Measurements from ENCODE around the gene RANBP17. TPM values are rescaled to one million over a fixed set of nuclear protein-coding genes. Genes with fewer than 3 reads are reported as not detected.

The RANBP17 gene
- total RNA-seq, 1 experiment from 2014 or later = not detected

DNA sequence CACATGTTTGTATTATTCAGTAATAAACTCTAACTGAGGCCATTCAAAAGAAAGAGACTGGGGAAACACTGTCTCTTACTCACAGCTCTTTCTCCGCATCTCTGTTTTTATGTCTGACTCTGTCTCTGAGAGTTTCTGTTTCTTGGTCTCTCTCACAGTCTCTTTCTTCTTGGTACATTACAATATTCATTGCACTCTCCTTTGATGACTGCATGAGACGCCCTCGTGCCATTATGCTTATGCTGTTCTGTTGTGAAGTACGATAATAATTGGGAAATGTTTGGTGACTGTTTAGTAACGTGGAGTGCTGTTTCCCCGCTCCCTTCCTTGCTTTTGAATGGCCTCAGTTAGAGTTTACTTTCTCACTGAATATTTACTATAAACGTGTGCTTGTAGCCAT is 421.9 kb downstream of the RANBP17 start:
- intact Hi-C loops (cut with micrococcal nuclease; ENCODE audit: unreplicated experiment) = no loop called here
- POLR2A ChIA-PET (ENCODE audit: low non-redundant PET) = no interaction called here
- Histone ChIP-seq H3K36me3 (ENCODE audit: insufficient read depth, low read length, poor library complexity, severe bottlenecking) (no peaks in the 10 kb centered on the region), H3K9me3 (ENCODE audit: low read depth, low read length, poor library complexity, severe bottlenecking) (no peaks in the 10 kb centered on the region), H3K4me1 (ENCODE audit: insufficient read depth, low read length, poor library complexity, severe bottlenecking) (no peaks in the 10 kb centered on the region), H3K4me3 (ENCODE audit: low read depth, low read length, poor library complexity, severe bottlenecking) (no peak overlapping the region), H3K27me3 (replicated peaks; ENCODE audit: insufficient read depth, low read depth, low read length, poor library complexity) (peaks cover 27% of the 10 kb centered on the region), H3K27ac (ENCODE audit: low read depth, low read length, poor library complexity, severe bottlenecking) (no peak overlapping the region)
- DNase-seq (ENCODE audit: low spot score) = no peak
- no TSS peak for BruUV-seq (replicated peaks)
- CTCF ChIA-PET = no interaction called here
- TF ChIP-seq, protein P1, sequence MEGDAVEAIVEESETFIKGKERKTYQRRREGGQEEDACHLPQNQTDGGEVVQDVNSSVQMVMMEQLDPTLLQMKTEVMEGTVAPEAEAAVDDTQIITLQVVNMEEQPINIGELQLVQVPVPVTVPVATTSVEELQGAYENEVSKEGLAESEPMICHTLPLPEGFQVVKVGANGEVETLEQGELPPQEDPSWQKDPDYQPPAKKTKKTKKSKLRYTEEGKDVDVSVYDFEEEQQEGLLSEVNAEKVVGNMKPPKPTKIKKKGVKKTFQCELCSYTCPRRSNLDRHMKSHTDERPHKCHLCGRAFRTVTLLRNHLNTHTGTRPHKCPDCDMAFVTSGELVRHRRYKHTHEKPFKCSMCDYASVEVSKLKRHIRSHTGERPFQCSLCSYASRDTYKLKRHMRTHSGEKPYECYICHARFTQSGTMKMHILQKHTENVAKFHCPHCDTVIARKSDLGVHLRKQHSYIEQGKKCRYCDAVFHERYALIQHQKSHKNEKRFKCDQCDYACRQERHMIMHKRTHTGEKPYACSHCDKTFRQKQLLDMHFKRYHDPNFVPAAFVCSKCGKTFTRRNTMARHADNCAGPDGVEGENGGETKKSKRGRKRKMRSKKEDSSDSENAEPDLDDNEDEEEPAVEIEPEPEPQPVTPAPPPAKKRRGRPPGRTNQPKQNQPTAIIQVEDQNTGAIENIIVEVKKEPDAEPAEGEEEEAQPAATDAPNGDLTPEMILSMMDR (conservative IDR thresholded peaks at IDR 0.05; ENCODE audit: low read depth, low read length) = no peak
- TF ChIP-seq EZH2 (IDR thresholded peaks at IDR 0.05; ENCODE audit: borderline replicate concordance, low read depth, low read length, poor library complexity, severe bottlenecking) = no peak

GRCh38 chr5:171285465-171285864 is 423.6 kb downstream of the RANBP17 start:
- TF ChIP-seq, protein P1 (conservative IDR thresholded peaks at IDR 0.05; ENCODE audit: low read depth, low read length) = no peak
- TF ChIP-seq EZH2 (IDR thresholded peaks at IDR 0.05; ENCODE audit: borderline replicate concordance, low read depth, low read length, poor library complexity, severe bottlenecking) = no peak

GRCh38 chr5:171288066-171288465 is 426.2 kb downstream of the RANBP17 start:
- TF ChIP-seq, protein P1 (conservative IDR thresholded peaks at IDR 0.05; ENCODE audit: low read depth, low read length) = no peak
- TF ChIP-seq EZH2 (IDR thresholded peaks at IDR 0.05; ENCODE audit: borderline replicate concordance, low read depth, low read length, poor library complexity, severe bottlenecking) = no peak
- DNase-seq (ENCODE audit: low spot score) = no peak
- H3K4me1 ChIP-seq (ENCODE audit: insufficient read depth, low read length, poor library complexity, severe bottlenecking) = no peaks in the 10 kb centered on the region
- H3K4me3 ChIP-seq (ENCODE audit: low read depth, low read length, poor library complexity, severe bottlenecking) = no peak overlapping the region
- intact Hi-C loops (cut with micrococcal nuclease; ENCODE audit: unreplicated experiment) = no loop called here
- ChIA-PET POLR2A (ENCODE audit: low non-redundant PET) (no interaction called here), CTCF (interaction anchor here (0.6 kb wide), 1 partner anchor 14 kb away, joined by 4 read pairs; no protein-coding TSS in a partner anchor)
- H3K9me3 ChIP-seq (ENCODE audit: low read depth, low read length, poor library complexity, severe bottlenecking) = no peaks in the 10 kb centered on the region
- peaks cover 21% of the 10 kb centered on the region for H3K27me3 ChIP-seq (replicated peaks; ENCODE audit: insufficient read depth, low read depth, low read length, poor library complexity)
- BruUV-seq (replicated peaks) = no TSS peak
- H3K36me3 ChIP-seq (ENCODE audit: insufficient read depth, low read length, poor library complexity, severe bottlenecking) = no peaks in the 10 kb centered on the region
- H3K27ac ChIP-seq (ENCODE audit: low read depth, low read length, poor library complexity, severe bottlenecking) = no peak overlapping the region

More at GRCh38 chr5:171285465-171285864, 423.6 kb downstream of the RANBP17 start:
- no TSS peak for BruUV-seq (replicated peaks)
- Histone ChIP-seq H3K9me3 (ENCODE audit: low read depth, low read length, poor library complexity, severe bottlenecking) (no peaks in the 10 kb centered on the region), H3K4me3 (ENCODE audit: low read depth, low read length, poor library complexity, severe bottlenecking) (no peak overlapping the region), H3K4me1 (ENCODE audit: insufficient read depth, low read length, poor library complexity, severe bottlenecking) (no peaks in the 10 kb centered on the region), H3K27ac (ENCODE audit: low read depth, low read length, poor library complexity, severe bottlenecking) (no peak overlapping the region), H3K27me3 (replicated peaks; ENCODE audit: insufficient read depth, low read depth, low read length, poor library complexity) (peaks cover 21% of the 10 kb centered on the region), H3K36me3 (ENCODE audit: insufficient read depth, low read length, poor library complexity, severe bottlenecking) (no peaks in the 10 kb centered on the region)
- ChIA-PET CTCF (no interaction called here), POLR2A (ENCODE audit: low non-redundant PET) (no interaction called here)
- intact Hi-C loops (cut with micrococcal nuclease; ENCODE audit: unreplicated experiment) = no loop called here
- no peak for DNase-seq (ENCODE audit: low spot score)

Measured in A673 (cell line).